Upper lobe of left lung (tissue), 6 donors: ENCODE results near the gene MOK. TPM values are rescaled to one million over a fixed set of nuclear protein-coding genes. Genes with fewer than 3 reads are reported as not detected.
"Not testable (repeated sequence)": the region's sequence is repeated elsewhere in the genome, so short reads cannot be mapped to it uniquely, and the experiment has no call there.

Experiments
- ATAC-seq, 2 donors: fragments of 200-7000 bp; cut with Tn5 transposase; one replicate each; pipeline ENCODE4 v1.9.1; 2022; ENCODE audit warnings: mild to moderate bottlenecking in 2 of 2, moderate library complexity in 2 of 2; ENCODE audit not compliant: low FRiP score in 2 of 2
- DNase-seq, 2 donors: peaks; one replicate each; pipeline ENCODE4 v3.0.0-alpha.2; 2019 to 2020
- H3K27ac ChIP-seq, 4 donors: fragments of 200-600 bp; sonication (generic); one replicate each; pipeline ENCODE4 v1.5.1; 2016 to 2019
- H3K27me3 ChIP-seq, 4 donors: fragments of 200-600 bp; sonication (generic); one replicate each; pipeline ENCODE4 v1.5.1; 2017 to 2019
- H3K36me3 ChIP-seq, 4 donors: fragments of 200-600 bp; sonication (generic); one replicate each; pipeline ENCODE4 v1.5.1; 2016 to 2019
- H3K4me1 ChIP-seq, 4 donors: fragments of 200-600 bp; sonication (generic); one replicate each; pipeline ENCODE4 v1.5.1; 2018 to 2019
- H3K4me3 ChIP-seq, 4 donors: fragments of 200-600 bp; sonication (generic); one replicate each; pipeline ENCODE4 v1.5.1; 2017 to 2019; ENCODE audit warnings: mild to moderate bottlenecking in 2 of 4, moderate library complexity in 1 of 4
- H3K9me3 ChIP-seq, 4 donors: fragments of 200-600 bp; sonication (generic); one replicate each; pipeline ENCODE4 v1.5.1; 2018 to 2019
- EP300 ChIP-seq, 4 donors: sonication (generic); formaldehyde crosslinking; IDR thresholded peaks; one replicate each; pipeline ENCODE4 v1.5.1; 2017; ENCODE audit warnings: antibody characterized with exemption in 4 of 4, control low read depth in 2 of 4
- POLR2A ChIP-seq, 4 donors: fragments of 450-650 bp; IDR thresholded peaks; one replicate each; pipeline ENCODE4 v1.5.1; 2016 to 2017; ENCODE audit warnings: antibody characterized with exemption in 4 of 4, mild to moderate bottlenecking in 2 of 4
- POLR2AphosphoS5 ChIP-seq, 2 donors: sonication (generic); formaldehyde crosslinking; IDR thresholded peaks; one replicate each; pipeline ENCODE4 v1.5.1; 2017; ENCODE audit warnings: antibody characterized with exemption in 2 of 2
- WGBS, 2 donors: methylation state at CpG; one replicate each; pipeline ENCODE4 v1.1.5; 2017 to 2018; 5-methylcytosine and 5-hydroxymethylcytosine counted together
- total RNA-seq, 6 donors: library from RNA; depleted of rRNA in 4 of 6; stranded (reverse); fragments of >200 nt in 4 of 6; gene quantifications; one replicate each; pipeline versions ENCODE4 v1.1.0 to v1.2.1, GENCODE V29; 2016 to 2021
- TF ChIP-seq, protein P1 (sequence below), 6 experiments: fragments of 450-650 bp in 4 of 6; fragments of 200-600 bp in 2 of 6; sonication (generic) in 2 of 6; IDR thresholded peaks; one replicate each; pipeline ENCODE4 v1.5.1; 2016 to 2019; ENCODE audit warnings: antibody characterized with exemption in 6 of 6
- donor health status: DM: no; HTN: no; CAD: no; lungs with moderate emphysema.
- donor health status: DM: no; HTN: yes; CAD: no; lungs with severe emphysema.

MOK gene
- total RNA-seq, 6 donors from 2014 or later = 8.8 to 66.0 (median 29.4) TPM

DNA sequence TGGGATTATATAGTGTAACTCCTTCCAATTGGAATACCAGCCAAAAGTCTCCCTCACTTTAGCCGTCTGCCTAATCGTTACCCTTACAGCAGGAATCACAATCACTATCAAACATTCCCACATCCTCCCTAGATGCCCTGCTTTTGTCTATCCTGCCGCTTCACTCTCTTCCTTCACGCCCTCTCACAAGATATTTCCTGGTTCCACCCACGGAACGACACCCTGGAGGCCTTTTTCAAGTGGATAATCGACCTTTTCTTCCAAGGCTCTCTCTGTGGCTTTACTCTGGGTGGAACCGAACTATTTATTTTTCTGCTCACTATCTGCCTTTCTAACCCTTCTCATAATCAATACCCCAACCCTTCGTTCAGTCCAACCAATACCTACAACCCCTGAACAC is 58.9 kb downstream of the MOK start:
- TF ChIP-seq POLR2AphosphoS5 (IDR thresholded peaks at IDR 0.05) (no peak), EP300 (IDR thresholded peaks at IDR 0.05) (no peak), POLR2A (IDR thresholded peaks at IDR 0.05) (no peak)
- TF ChIP-seq, protein P1, sequence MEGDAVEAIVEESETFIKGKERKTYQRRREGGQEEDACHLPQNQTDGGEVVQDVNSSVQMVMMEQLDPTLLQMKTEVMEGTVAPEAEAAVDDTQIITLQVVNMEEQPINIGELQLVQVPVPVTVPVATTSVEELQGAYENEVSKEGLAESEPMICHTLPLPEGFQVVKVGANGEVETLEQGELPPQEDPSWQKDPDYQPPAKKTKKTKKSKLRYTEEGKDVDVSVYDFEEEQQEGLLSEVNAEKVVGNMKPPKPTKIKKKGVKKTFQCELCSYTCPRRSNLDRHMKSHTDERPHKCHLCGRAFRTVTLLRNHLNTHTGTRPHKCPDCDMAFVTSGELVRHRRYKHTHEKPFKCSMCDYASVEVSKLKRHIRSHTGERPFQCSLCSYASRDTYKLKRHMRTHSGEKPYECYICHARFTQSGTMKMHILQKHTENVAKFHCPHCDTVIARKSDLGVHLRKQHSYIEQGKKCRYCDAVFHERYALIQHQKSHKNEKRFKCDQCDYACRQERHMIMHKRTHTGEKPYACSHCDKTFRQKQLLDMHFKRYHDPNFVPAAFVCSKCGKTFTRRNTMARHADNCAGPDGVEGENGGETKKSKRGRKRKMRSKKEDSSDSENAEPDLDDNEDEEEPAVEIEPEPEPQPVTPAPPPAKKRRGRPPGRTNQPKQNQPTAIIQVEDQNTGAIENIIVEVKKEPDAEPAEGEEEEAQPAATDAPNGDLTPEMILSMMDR (IDR thresholded peaks at IDR 0.05) = no peak

GRCh38 chr14:102243795-102244194 is 61.2 kb downstream of the MOK start:
- WGBS, 2 donors = 97 to 100% methylated on average over 4 of the region's 4 CpGs
- not testable (repeated sequence) for DNase-seq, H3K27ac ChIP-seq, H3K9me3 ChIP-seq, H3K4me3 ChIP-seq, H3K4me1 ChIP-seq, H3K27me3 ChIP-seq, H3K36me3 ChIP-seq, ATAC-seq

More for the DNA sequence above, 58.9 kb downstream of the MOK start:
- Histone ChIP-seq H3K4me1 (no peaks in the 10 kb centered on the region), H3K9me3 (no peaks in the 10 kb centered on the region), H3K4me3 (no peak overlapping the region), H3K27ac (no peak overlapping the region), H3K27me3 (no peaks in the 10 kb centered on the region), H3K36me3 (no peaks in the 10 kb centered on the region)
- ATAC-seq (no peak), DNase-seq (no peak)
- 63 to 77% methylated on average over 9 of the region's 9 CpGs for WGBS, 2 donors

GRCh38 chr14:102241147-102241546 is 63.8 kb downstream of the MOK start:
- Histone ChIP-seq H3K27me3 (no peaks in the 10 kb centered on the region), H3K4me1 (no peaks in the 10 kb centered on the region), H3K36me3 (no peaks in the 10 kb centered on the region), H3K4me3 (no peak overlapping the region), H3K27ac (no peak overlapping the region), H3K9me3 (no peaks in the 10 kb centered on the region)
- WGBS, 2 donors = 86 to 89% methylated on average over 4 of the region's 4 CpGs
- DNase-seq (no peak), ATAC-seq (no peak)
- TF ChIP-seq, protein P1 (IDR thresholded peaks at IDR 0.05) = no peak
- no peak for TF ChIP-seq EP300 (IDR thresholded peaks at IDR 0.05)
- no peak for TF ChIP-seq POLR2AphosphoS5 (IDR thresholded peaks at IDR 0.05)
- TF ChIP-seq POLR2A (IDR thresholded peaks at IDR 0.05) = no peak

- not testable (repeated sequence) for H3K36me3 ChIP-seq, H3K4me3 ChIP-seq, H3K4me1 ChIP-seq, H3K27me3 ChIP-seq, H3K9me3 ChIP-seq, DNase-seq, H3K27ac ChIP-seq, ATAC-seq
- WGBS, 2 donors = 90 to 95% methylated on average over 5 of the region's 5 CpGs
Observed at GRCh38 chr14:102240481-102240880, 64.5 kb downstream of the MOK start.

GRCh38 chr14:102239231-102239630 is 65.7 kb downstream of the MOK start:
- H3K4me1 ChIP-seq = peaks cover 0 to 2% (median 0%) of the 10 kb centered on the region in 4 donors
- ATAC-seq (no peak), DNase-seq (no peak)
- H3K27ac ChIP-seq = no peak overlapping the region
- H3K27me3 ChIP-seq = no peaks in the 10 kb centered on the region
- TF ChIP-seq, protein P1 (IDR thresholded peaks at IDR 0.05) = no peak
- no peak for TF ChIP-seq EP300 (IDR thresholded peaks at IDR 0.05)
- no peak for TF ChIP-seq POLR2AphosphoS5 (IDR thresholded peaks at IDR 0.05)
- TF ChIP-seq POLR2A (IDR thresholded peaks at IDR 0.05) = no peak
- H3K9me3 ChIP-seq = no peaks in the 10 kb centered on the region
- H3K36me3 ChIP-seq = no peaks in the 10 kb centered on the region
- WGBS, 2 donors = 90 to 94% methylated on average over 4 of the region's 4 CpGs
- no peak overlapping the region for H3K4me3 ChIP-seq

- ATAC-seq (no peak), DNase-seq (no peak)
- H3K27me3 ChIP-seq = no peaks in the 10 kb centered on the region
- TF ChIP-seq POLR2AphosphoS5 (IDR thresholded peaks at IDR 0.05) (no peak), POLR2A (IDR thresholded peaks at IDR 0.05) (no peak), EP300 (IDR thresholded peaks at IDR 0.05) (no peak)
- TF ChIP-seq, protein P1 (IDR thresholded peaks at IDR 0.05) = no peak
- H3K27ac ChIP-seq = no peak overlapping the region
- H3K4me1 ChIP-seq = peaks cover 0 to 2% (median 0%) of the 10 kb centered on the region in 4 donors
- H3K9me3 ChIP-seq = no peaks in the 10 kb centered on the region
- no peaks in the 10 kb centered on the region for H3K36me3 ChIP-seq
- H3K4me3 ChIP-seq = no peak overlapping the region
- WGBS, 2 donors = 90 to 91% methylated on average over 3 of the region's 3 CpGs
Observed at GRCh38 chr14:102238766-102239165, 66.2 kb downstream of the MOK start.
